Measurements from ENCODE around the gene GH1.

GRCh38 chr17:63963123-63963522 is 44.5 kb upstream of the GH1 start:
- no peak for TF ChIP-seq CTCF (IDR thresholded peaks at IDR 0.05; ENCODE audit: low read depth, low read length, poor library complexity, severe bottlenecking)
- no peak for TF ChIP-seq EZH2phosphoT487 (IDR thresholded peaks at IDR 0.05; ENCODE audit: borderline replicate concordance, low read length)
